ENCODE data around the gene RPS14.

- TF ChIP-seq, protein P1, sequence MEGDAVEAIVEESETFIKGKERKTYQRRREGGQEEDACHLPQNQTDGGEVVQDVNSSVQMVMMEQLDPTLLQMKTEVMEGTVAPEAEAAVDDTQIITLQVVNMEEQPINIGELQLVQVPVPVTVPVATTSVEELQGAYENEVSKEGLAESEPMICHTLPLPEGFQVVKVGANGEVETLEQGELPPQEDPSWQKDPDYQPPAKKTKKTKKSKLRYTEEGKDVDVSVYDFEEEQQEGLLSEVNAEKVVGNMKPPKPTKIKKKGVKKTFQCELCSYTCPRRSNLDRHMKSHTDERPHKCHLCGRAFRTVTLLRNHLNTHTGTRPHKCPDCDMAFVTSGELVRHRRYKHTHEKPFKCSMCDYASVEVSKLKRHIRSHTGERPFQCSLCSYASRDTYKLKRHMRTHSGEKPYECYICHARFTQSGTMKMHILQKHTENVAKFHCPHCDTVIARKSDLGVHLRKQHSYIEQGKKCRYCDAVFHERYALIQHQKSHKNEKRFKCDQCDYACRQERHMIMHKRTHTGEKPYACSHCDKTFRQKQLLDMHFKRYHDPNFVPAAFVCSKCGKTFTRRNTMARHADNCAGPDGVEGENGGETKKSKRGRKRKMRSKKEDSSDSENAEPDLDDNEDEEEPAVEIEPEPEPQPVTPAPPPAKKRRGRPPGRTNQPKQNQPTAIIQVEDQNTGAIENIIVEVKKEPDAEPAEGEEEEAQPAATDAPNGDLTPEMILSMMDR (IDR thresholded peaks at IDR 0.05) = no peak
- TF ChIP-seq POLR2A (IDR thresholded peaks at IDR 0.05) = no peak
Observed at GRCh38 chr5:150434464-150434863, 15.1 kb downstream of the RPS14 start.

Data from esophagus squamous epithelium (tissue), 4 donors.